NCI-H774 (cell line): Measurements from ENCODE around the gene TTC33.

Experiments
- DNase-seq: peaks from one replicate; lab custom pipeline; 2025; lab: John Stamatoyannopoulos, UW

The TTC33 gene

DNA sequence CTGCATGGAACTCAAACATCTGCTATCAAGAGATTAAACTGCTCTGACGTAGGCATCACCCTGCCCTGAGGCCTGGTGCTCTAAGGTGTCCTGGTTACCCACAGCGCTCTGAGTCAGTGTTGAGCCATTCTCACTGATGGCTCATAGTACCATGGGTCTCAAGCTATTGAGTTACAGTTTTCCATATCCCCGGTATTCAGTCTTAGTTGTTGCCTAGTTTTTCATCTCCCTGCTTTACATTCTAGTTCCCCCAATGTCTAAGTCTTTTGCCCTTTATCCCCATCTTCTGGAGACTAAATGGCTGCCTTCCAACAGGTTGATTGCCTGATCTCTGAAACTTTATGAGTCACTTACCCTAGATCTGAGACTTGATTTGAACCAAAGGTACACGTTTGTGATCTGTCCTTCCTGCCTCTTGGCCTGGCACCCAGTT is 237.3 kb downstream of the TTC33 start:
- no peak for DNase-seq

DNA sequence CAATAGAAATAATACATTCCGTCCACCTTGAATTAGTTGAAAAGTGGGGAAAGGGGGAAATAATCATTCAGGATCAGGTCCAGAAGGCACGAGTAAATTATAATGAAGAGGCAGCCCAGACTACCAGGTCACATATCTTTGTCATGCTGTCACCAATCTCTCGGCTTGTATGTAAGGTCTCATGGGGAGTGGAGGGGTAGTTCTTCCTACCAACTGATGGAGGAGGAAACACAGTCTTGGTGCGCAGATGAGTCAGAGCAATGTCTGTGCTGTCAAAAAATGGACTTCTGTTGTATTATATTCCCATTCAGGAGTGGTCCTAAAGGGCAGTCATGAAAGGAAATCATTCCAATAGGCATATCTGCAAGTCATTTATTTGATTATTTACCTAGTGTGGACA is 240.3 kb downstream of the TTC33 start:
- no peak for DNase-seq

DNA sequence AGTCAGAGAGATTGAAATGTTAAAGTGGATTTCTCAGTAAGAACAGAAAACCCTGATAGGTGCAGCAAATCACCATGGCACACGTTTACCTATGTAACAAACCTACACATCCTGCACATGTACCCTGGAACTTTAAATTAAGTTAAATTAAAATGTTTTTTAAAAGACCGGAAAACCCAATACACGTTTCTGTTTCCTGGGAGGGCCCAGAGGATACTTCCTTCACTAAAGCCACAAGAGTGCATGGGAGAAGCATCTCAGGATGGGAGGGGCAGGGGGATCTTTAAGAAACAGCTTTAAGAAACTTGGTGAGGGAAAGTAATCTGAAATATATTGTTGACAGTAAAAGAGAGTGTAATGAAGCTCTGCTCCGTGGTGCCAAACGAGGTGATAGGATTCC is 240.8 kb downstream of the TTC33 start:
- no peak for DNase-seq

DNA sequence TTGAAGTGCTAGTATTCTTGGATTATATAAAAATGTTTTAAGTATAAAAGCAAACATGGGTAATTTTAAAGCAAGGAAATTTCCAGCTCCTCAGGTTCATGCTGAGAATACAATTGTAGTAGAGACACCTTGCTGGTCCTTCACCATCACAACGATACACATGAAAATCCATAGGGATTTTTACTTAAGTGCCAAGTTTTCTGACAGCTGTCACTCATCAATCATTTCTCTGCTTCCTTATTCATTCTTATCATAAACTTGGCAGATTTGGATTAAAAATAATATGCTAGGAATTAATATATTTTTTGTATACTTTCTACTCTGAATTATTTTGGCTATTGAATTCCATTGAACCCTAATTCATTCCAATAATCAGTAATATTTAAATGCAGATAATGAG is 244.0 kb downstream of the TTC33 start:
- no peak for DNase-seq

DNA sequence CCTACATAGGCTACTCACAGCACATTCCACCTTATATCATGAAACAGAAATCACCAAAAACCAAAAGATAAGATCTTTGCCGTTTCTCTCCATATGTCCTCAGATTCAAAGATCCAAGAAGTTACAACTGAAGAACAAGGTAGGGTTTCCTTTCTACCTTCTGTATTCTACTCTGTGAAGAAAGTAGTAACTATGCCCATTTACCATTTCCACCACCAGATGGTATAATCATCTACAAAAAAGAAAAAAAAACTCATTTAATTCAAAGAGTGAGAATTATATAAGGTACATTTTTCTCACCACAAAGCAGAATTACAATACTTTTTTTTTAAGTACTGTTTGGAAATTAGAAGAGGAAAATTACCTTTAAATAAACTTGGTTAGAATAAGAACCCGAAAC is 248.7 kb downstream of the TTC33 start:
- no peak for DNase-seq

DNA sequence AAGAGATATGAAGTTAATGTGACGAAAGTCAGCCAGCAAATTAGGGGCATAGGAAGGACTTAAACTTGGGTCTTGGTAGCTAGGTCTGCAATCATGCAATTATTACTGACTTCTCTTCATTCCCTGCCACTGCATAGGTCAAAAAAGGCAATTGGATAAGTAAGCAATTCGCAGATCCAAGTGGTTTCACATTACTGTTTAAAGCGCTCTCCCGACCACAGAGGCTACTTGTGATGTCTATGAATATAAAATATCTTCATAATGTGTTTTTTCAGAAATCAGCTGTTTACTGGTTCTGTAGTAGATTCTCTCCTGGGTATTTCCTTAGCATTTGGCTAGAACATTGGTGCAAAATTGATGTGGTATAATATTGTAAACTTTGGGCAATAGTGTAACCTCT is 250.7 kb downstream of the TTC33 start:
- DNase-seq: no peak

DNA sequence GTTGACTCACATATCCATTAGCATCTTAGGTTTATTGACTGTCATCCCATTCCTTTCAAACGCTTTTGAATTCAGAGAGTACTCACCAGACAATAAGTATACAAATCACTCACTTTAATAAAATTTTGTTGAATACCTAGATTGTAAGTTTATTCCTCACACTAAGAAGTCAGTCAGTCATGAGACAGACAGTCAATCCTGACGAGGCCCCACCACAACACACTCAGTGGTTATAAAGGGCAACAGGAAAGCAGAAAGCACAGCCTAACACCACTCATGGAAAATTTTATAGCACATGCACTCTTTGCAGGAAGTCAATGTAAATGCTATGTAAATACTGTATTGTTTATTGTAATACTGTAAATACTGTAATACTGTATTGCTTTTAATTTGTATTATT is 252.3 kb downstream of the TTC33 start:
- no peak for DNase-seq

DNA sequence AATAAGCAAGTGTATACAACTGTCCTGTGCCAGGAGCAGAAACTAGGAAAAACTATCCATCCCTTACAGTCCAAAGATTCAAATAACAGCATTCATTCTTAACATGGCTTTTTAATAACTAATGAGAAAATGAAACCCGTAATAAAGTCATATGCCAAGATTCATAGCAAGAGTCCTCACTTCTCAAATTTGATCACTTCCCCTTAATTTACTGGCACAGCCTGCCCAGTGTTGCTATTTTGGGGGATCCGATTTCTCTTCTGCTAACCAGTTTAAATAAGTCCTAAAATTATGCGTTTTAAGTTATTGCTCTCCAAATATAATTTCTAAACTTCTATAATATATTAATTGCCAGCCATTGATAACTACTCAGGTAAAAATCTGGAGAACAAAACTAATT is 253.0 kb downstream of the TTC33 start:
- no peak for DNase-seq

DNA sequence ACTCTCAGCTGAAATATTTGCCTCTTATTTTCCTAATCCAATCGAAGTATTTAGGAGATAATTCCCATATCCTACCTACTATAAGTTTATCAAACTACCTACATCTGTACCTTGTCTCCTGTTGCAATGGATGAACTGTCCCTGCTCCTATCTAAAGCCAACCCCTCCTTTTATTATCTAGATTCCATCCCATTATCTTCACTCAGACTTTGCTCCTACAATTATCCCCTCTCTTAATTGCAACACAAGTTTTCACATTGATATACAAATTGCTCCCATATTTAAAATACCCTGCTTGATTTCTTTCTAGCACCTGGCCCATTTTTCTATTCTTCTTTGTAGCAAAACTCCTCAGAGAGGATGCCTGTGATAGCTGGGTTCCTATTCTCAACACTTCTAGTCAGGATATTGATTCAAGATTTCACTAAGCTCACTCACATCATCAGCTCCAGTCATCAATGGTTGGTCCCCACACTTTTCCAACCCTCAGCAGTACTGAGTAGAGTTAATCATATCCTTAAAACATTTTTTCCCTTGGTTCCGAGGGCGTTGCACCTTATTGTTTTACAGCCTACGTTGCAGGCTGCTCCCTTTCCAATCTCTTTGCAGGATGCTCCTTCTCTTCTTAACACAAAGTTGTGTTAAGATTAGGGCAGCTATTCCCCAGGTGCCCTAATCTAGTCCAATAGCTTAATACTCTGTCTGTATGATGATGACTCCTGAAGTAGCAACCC is 253.9 kb downstream of the TTC33 start:
- DNase-seq: no peak

DNA sequence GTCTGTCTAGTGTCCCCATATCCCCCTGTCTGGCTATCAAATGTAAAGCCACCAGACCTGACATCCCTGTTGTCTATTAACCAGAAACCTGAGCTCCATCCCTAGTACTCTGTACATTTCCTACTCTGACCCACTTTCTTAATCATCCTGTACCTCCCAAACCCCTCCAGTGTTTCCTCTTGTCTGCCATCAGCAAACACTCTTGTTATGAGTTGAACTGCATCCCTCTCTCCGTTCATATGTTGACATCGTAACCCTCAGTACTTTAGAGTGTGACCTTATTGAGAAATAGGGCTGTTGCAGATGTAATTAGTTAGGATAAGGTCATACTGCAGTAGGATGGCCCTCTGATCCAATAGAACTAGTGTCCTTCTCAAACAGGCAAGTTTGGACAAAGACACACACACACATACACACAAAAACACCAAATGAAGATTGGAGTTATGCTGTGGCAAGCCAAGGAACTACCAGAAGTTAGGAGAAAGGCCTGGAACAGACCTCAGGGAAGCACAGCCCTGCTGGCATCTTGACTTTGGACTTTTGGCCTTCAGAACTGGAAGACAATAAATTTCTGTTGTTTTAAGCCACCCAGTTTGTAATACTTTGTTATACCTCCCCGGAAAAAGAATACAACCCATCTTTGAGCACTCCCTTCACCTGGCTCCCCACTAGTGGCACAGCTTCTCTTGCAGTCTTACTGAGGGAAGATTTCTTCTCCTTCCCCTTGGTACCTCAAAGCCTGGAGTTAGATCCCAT is 256.1 kb downstream of the TTC33 start:
- DNase-seq: no peak

DNA sequence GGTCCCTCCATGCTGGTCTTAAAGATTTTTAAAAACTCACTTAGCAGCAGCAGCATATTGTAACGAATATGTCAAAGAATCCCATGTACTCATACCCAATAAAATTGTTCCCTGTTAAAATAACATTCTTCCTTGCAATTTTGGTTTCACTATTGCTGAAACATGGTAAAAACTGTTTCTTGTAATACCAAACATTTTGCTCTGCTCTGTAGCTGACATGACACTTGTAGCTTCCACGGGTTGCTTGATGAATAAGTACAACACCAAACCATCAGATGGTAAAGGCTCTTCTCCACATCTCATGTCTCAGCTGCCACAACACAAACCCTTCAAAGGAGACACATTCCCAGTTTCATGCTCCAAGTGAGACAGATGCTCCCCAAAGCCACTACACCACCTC is 256.8 kb downstream of the TTC33 start:
- no peak for DNase-seq

DNA sequence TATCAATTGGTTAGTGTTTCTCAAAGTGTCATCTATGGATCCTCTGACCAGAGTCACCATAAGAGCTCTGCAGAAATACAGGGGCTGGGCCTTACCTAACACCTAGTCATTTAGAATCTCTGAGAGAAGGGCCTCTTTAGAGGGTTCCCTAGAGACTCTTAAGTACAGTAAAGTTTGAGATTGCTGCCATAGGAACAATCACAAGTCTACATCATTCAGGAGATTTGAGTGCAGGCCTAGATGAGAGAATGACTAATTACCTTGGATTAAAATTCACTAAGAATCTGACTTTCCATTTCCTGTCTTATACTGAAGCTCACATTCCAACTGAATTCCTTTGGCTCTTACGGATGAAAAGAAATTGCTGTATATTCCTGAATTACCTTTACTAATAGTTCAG is 258.2 kb downstream of the TTC33 start:
- DNase-seq: no peak

DNA sequence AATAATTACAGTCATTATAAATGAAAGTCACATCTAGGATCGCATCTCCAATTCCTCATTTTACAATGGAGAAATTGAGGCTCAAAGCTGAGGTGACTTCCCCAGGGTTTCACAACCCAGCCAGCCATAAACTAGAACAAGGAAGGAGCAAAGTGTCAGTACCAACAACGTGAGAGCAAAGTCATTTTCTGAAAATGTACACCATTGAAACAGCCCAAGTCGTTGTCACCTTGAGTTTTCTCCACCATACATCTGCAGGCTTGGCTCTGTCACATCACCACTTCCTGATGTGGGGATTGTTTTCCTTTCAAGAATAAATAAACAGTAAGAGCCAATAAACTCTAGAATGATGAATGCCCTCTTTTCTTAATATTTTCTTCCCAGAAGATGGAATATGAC is 260.5 kb downstream of the TTC33 start:
- no peak for DNase-seq

DNA sequence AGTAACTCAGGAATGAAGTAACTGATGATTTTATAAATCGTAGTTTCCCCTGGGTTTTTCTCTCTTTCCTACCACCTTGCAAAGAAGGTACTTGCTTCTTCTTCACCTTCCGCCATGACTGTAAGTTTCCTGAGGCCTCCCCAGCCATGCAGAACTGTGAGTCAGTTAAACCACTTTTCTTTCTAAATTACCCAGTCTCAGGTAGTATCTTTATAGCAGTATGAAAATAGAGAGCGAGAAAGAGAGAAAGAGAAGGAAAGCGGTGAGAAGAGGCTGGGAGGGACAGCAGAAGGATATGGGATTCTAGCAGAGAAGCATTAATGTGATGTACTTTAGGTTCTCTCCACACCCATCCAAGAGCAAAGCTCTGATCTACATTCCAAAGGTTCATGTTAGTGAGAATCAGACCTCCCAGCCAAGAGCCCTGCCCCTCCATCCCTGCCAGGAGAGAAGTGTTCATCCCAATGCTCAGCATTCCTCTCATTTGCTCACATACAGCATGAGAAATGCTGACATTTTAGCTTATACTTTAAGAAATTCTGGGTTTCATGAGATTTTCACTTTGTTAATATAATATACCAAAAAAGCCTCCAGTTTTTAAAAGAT is 261.0 kb downstream of the TTC33 start:
- DNase-seq: no peak

DNA sequence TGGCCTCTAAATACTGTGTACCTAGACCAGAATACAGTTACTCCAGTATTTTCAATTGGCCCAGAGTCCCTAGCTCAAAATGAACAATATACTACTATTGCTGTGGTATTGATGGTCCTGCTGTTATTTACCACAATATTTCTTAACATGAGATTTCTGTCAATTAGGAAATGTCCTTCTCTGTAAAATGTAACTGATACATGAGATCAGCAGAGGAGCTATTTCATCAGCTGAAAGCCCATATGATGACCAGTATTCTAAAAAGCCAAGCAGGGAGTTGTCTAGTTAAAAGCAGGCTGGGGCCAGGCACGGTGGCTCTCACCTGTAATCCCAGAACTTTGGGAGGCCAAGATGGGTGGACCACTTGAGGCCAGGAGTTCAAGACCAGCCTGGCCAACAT is 263.7 kb downstream of the TTC33 start:
- no peak for DNase-seq

DNA sequence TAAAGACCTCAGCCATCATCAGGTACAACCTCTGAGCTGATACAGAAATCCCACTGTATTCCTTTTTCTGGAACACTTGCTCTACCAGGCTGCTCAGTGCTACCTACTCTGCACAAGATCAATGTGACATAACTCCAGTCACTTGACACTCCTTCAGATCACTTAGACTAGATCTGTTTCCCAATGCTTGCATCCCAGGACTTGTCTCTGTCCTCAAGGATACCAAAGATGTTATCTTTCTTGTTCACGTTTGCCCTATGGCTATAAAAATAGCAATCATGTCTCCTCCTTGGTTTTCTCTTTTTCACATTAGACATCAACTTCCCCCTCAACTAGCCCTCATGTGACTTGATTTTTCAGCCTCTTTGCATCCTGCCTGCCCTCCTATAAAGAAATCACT is 264.1 kb downstream of the TTC33 start:
- no peak for DNase-seq

DNA sequence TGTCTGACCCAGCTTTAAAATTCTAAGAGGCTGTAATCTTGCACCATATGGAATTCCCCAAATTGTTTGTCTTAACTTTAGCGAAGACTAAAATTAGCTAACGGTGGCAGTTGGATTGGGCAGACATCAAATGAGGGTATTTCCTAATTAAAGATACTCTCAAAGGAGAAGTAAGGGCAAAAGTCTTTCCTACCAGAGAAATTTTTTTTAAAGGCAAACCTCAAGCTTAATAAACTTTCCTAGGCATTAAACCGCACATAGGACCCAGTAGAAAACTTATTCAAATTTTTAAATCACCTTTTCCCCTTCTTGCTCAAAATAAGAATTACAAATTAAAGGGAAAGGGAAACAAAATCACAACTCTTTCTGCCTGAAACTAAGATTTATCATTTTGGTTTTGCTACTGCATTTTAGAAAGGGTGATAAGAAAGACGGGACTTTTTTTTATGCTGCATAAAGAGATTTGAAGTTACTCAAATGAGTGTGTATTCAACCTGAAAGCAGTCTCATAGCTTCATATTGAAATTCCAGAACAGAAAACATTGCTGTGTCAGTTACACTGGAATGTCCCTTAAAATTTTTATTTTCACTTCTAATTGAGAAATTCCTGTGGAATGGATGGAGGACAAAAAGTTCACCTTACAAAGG is 265.2 kb downstream of the TTC33 start:
- no peak for DNase-seq

DNA sequence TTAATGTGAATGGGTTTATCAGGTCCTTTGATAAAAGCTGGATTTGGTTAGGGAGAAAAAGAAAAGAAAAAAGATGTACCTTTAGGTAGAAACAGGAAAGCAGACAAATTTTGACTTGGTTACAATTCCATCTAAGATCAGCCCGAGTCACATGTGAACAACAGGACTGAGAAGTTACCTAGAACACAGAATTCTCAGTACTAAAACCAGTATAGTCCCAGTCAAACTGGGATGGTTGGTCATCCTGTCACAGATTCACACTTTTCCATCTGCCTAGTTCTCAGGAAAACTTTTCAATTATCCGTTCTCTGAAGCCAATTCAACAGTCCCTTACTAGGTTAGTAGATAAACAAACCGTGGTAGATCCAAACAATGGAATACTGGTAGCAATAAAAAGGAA is 266.3 kb downstream of the TTC33 start:
- no peak for DNase-seq

DNA sequence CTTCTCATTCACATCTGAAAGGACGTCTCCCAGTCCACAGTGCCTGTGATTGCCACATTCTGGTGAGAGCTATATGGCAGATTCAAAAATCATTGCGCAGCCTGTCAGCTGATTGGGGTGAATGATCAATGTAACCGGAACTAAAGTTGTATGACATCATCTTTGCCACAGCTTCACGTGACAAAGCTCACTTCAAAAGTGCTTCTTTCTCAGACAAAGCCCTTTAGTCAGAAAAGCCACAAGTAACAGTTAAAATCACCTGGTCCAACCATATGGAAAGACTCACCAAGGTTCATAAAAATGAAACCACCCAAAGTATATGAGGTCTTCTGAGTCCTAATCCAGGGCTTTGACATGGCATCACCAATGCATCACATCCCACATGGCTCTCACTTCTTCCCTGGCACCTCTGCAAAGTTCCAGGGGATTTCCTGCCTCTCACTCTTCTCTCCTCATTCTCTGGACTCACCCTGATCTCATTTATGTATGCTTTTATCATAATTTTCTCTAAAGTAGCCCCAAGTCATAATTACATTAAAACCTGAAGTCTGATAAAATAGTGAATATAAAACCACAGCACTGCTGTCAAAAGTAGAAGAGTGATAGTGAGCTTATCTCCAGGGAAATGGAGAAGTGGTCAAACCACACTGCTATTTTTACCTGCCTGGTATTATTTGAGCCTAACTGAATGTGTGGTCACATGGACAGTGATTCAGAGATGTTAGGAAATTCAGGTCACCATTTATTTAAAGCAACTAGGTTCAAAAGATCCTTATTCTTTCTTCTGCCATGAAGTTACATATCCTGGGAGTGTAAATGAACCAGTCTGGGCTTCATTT is 269.1 kb downstream of the TTC33 start:
- DNase-seq: no peak

DNA sequence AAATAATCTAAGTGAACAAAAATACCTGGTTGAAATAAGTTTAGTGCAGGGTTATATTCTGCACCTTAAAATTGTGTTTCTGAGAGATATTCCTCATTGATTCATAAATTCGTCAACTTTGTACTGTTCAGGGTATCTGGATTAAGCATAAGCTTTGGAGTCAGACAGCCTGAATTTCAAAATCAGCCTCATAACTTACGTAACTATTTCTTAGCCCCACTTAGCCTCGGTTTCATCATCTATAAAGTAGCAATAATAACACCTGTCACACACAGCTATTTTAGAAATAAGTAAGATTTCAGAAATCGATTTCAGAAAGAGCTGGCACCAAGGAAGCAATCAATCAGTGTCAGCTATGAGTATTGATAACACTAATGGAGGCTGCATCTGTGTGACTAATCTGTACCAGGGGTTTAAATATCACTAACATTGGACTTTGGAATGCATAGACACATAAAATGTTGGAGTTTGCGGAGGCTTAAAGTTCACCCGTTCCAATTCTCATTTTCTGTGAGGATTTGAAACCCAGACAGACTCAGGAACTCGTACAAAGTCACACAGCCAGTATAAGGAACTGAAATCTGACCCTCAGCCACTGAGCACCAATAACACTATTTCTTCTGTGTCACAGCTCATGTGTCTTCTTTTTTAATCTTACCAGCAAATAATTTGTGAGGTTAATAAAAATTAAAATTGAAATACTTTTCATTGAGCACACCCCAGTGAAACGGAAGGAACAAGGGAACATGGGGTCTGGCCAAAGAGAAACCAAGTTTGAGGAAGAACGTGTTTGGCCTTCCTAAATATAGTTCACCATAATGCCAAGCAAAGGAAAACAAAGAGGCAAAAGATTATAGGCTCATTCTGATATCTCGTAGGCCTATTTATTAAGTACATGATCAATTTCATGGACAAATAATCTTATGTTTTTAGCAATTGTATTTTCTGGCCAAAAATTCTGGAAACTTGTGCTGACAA is 270.5 kb downstream of the TTC33 start:
- no peak for DNase-seq

DNA sequence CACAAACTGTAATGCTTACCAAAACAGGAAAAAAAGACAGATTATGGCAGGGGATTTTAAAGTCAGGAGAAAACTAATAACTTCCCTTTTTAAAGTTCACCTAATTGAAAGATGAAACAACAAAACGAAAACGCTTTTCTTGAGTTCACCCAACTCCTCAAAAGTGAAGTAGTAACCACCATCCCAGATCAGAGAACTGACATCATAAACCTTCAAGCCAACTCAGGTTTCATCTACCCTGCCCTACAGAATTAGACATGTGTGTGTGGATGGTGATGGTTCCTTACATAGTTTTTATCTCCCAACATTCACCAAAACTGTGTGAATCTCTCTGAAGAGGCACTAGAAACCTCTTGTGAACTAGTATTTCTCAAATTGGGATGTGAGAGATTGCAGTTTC is 271.3 kb downstream of the TTC33 start:
- no peak for DNase-seq
